GM19193 (cell line): Measurements from ENCODE around the gene TENM4.

Source experiments
- POLR2A ChIP-seq: IDR thresholded peaks from 4 replicates; pipeline ENCODE4 v1.6.1; 2011; ENCODE audit not compliant: insufficient read depth, insufficient read length; ENCODE audit errors: extremely low read depth

The TENM4 gene

GRCh38 chr11:78666675-78667160 is 774.1 kb downstream of the TENM4 start:
- TF ChIP-seq POLR2A: no peak

GRCh38 chr11:78664636-78665035 is 776.2 kb downstream of the TENM4 start:
- no peak for TF ChIP-seq POLR2A

- no peak for TF ChIP-seq POLR2A
Measured at GRCh38 chr11:78662811-78663210, 778.0 kb downstream of the TENM4 start.

GRCh38 chr11:78660471-78660870 is 780.4 kb downstream of the TENM4 start:
- no peak for TF ChIP-seq POLR2A

- TF ChIP-seq POLR2A: no peak
Measured at GRCh38 chr11:78659326-78660270, 781.2 kb downstream of the TENM4 start.

- no peak for TF ChIP-seq POLR2A
Measured at GRCh38 chr11:78657968-78658839, 782.6 kb downstream of the TENM4 start.

- no peak for TF ChIP-seq POLR2A
Measured at GRCh38 chr11:78657441-78657840, 783.4 kb downstream of the TENM4 start.

GRCh38 chr11:78656984-78657383 is 783.8 kb downstream of the TENM4 start:
- TF ChIP-seq POLR2A: no peak

GRCh38 chr11:78656327-78656726 is 784.5 kb downstream of the TENM4 start:
- TF ChIP-seq POLR2A: no peak

GRCh38 chr11:78655561-78655960 is 785.3 kb downstream of the TENM4 start:
- TF ChIP-seq POLR2A: no peak

- TF ChIP-seq POLR2A: no peak
Measured at GRCh38 chr11:78654866-78655265, 786.0 kb downstream of the TENM4 start.

- no peak for TF ChIP-seq POLR2A
Measured at GRCh38 chr11:78654071-78654470, 786.8 kb downstream of the TENM4 start.

GRCh38 chr11:78653294-78653909 is 787.4 kb downstream of the TENM4 start:
- no peak for TF ChIP-seq POLR2A

GRCh38 chr11:78652843-78653239 is 788.0 kb downstream of the TENM4 start:
- no peak for TF ChIP-seq POLR2A
